DND-41 (cell line): Measurements from ENCODE around the gene MRPL14.

ENCODE experiments used
- CTCF ChIP-seq: IDR thresholded peaks from 2 replicates; pipeline ENCODE4 v1.5.1; 2012; ENCODE audit warnings: borderline replicate concordance, low read length, moderate library complexity, mild to moderate bottlenecking; ENCODE audit not compliant: poor library complexity, severe bottlenecking; ENCODE audit errors: extremely low read depth
- EZH2 ChIP-seq: IDR thresholded peaks from 3 replicates; pipeline ENCODE4 v1.6.1; 2012; ENCODE audit warnings: borderline replicate concordance, low read depth, mild to moderate bottlenecking, moderate library complexity, low read length, inconsistent platforms; ENCODE audit not compliant: severe bottlenecking

GRCh38 chr6:44090465-44090864 lies 36.8 kb downstream of the MRPL14 start:
- TF ChIP-seq CTCF: no peak
- no peak for TF ChIP-seq EZH2
